Nucleus accumbens (tissue), 56 donors: ENCODE measurements around the gene MAST4.
"Not testable (repeated sequence)": the region's sequence is repeated elsewhere in the genome, so short reads cannot be mapped to it uniquely, and the experiment has no call there.

Experiments
- DNase-seq, 56 donors: peaks; one replicate each; lab custom pipeline; 2025; lab: John Stamatoyannopoulos, UW

The MAST4 gene

DNA sequence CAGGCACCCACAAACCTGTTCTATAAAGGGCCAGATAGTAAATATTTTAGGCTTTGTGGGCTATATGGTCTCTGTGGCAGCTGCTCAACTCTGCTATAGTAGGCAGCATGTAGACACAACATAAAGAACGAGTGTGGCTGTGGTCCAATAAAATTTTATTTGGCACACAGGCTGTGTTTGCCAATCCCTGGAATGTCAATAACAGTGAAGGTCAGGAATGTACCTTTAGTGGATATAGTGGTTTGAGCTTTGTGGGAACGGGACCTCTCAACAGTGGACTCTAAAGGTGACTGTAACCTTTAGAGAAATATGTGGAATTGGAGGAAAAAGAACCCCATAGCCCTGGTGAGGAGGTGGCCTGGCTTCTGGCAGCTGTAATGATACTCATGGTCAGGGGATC, 145.2 kb downstream of the MAST4 start:
- DNase-seq, result no peak

GRCh38 chr5:66742083-66742895, 146.1 kb downstream of the MAST4 start:
- peak in 12 of 56 donors; percentile 2 to 37 (median 6) for DNase-seq

- no peak for DNase-seq
These were observed 146.7 kb downstream of the MAST4 start for GRCh38 chr5:66742896-66743247.

DNA sequence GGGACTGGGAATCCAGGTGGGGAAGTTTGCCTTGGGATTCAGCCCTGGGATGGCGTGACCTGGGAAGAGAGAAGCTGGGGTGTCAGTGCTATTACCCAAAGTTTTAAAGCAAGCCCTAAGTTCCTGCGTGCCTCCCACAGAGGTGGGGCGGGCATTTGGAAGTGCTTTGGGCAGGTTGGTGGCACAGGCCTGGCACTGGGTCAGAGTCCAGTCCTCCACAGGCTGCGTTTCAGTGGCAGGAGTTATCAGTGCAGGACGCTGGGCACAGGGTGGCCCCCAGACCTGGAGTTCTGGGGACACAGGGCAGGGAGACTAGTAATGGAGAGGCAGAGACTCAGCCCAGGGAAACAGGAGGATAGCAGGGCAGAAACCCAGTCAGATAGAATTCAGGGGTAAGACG, 147.2 kb downstream of the MAST4 start:
- no peak for DNase-seq

GRCh38 chr5:66744040-66744439, 147.8 kb downstream of the MAST4 start:
- no peak for DNase-seq

DNA sequence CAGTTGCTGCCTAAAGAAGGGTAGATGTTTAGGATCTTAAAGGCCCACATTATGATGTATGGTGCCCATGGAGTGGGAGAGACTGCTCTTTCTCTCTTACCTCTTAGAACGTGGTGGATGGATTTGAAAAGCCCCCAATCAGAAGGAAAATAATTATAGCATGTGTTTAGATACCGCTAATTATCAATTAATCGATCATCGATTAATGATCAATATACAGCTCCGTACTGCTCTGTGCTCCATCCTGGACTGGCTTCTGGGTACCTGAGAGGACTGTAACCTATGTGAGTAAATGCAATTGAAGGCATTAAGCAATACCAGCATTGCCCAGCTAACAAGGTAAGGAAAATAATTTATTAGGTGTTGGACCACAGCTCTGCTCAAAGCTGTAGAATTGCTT, 149.1 kb downstream of the MAST4 start:
- no peak for DNase-seq

DNA sequence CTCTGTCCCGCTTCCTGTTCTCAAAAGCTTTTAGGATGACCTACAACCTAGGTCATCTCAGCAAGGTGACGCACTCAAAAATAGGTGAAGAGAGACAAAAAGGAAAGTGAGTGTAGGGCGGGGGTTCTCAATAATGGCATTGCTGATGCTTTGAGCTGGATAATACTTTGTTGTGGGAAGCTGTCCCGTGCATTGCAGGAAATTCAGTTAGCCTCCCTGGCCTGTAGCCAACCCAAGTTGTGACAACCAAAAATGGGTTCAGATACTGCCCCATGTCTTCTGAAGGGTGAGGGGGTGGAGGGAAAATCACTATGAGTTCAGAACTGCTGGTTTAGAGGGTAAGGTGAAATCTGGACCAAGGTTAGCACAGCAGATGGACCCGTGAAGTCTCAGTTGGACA, 151.4 kb downstream of the MAST4 start:
- no peak for DNase-seq

DNA sequence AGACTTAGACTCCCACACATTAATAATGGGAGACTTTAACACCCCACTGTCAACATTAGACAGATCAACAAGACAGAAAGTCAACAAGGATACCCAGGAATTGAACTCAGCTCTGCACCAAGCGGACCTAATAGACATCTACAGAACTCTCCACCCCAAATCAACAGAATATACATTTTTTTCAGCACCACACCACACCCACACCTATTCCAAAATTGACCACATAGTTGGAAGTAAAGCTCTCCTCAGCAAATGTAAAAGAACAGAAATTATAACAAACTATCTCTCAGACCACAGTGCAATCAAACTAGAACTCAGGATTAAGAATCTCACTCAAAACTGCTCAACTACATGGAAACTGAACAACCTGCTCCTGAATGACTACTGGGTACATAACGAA, 156.5 kb downstream of the MAST4 start:
- not testable (repeated sequence) for DNase-seq

- DNase-seq, result peak in 11 of 56 donors; percentile 4 to 74 (median 10)
These were observed 161.1 kb downstream of the MAST4 start for GRCh38 chr5:66757219-66757833.

DNA sequence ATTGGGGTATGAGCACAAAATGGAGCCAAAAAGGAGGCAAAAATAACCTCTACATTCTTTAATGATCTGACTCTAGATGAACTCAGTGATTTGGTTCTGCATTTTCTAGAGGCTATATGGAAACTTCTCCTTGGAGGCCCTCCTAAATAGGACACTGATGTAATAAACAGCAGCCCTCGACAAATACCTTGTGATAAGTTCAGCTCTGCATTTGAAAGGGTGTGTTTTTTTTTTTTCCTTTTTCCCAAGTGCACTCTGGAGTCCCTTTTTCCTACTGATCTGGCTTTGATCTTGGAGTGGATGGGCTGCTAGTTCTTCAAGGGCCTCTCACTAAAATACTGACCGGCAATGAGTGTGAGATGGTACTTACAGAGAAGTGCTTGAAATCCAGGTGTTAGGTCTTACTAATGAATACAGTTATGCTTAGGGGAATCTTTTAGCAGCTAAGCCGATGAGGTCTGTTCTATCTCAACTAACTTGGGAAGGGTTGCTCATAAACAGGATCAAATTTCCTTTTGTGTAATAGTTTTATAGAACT, 161.7 kb downstream of the MAST4 start:
- DNase-seq, result no peak

DNA sequence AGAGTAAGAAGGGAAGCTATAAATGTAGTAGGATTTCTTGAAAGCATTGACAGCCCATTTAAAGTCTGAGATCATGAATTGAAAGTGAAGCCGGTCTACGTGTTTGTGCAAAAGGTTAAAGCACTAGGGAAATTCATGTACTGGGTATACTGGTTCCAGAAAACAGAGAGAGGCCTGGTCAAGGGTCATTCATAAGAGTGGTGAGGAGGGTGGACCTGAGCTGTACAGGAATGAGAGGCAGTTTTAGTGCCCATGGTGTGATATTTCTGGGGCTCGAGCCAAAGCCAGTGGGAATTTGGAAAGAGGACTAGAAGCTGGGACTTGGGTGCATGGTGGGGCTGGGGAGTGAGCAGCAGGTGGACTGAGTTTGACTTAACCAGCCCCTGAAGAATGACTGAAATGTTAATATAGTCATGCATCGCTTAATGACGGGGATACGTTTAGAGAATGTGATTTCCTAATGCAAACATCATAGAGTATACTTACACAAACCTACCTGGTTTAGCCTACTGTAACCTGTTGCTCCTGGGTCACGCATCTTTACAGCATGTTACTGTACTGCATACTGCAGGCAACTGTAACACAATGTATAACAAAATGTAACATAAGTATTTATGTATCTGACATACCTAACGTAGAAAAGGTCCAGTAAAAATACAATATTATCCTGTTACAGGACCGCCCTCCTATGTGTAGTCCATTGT, 173.0 kb downstream of the MAST4 start:
- no peak for DNase-seq

- peak in 15 of 56 donors; percentile 0 to 25 (median 3) for DNase-seq
These were observed 173.8 kb downstream of the MAST4 start for GRCh38 chr5:66769839-66770617.

- DNase-seq, result no peak
These were observed 181.7 kb downstream of the MAST4 start for GRCh38 chr5:66777868-66778267.

- DNase-seq, result no peak
These were observed 183.3 kb downstream of the MAST4 start for GRCh38 chr5:66779528-66779927.

DNA sequence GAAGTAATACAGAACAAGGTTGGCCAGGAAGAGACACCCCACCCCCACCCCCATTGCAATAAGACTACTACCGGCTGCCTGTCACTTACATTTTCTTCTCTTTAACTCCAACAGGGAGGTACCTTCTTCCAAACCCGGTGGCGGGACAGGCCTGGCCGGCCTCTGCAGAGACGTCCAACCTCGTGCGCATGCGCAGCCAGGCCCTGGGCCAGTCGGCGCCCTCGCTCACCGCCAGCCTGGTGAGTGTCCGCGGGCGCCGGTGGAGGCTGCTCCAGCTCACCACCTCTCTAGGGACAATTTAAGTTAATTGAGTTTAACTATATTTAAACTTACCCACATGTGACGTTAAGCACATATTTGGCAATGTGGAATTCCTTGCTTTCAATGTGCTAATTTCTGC, 192.4 kb downstream of the MAST4 start:
- DNase-seq, result no peak

DNA sequence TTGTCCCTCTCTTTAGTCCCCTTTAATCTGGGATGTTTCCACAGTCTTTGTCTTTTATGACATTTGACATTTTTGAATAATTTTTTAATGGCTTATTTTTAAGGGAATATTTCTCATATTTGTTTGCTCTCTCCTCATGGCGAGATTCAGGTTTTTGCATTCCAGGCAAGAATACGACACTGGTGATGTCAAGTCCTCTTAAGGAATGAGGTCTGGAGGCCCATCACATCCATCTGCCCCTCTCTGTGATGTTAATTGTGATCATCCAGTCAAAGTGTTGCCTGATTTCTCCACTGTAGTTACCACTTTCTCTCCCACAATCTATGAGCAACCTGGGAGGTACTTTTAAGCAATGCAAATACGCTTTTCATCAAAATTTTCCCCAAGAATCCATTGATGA, 193.2 kb downstream of the MAST4 start:
- DNase-seq, result no peak

GRCh38 chr5:66793049-66793448, 196.9 kb downstream of the MAST4 start:
- no peak for DNase-seq

GRCh38 chr5:66795682-66796081, 199.5 kb downstream of the MAST4 start:
- DNase-seq, result no peak

- no peak for DNase-seq
These were observed 200.4 kb downstream of the MAST4 start for GRCh38 chr5:66796305-66797292.
